Upper lobe of right lung (tissue), 1 donor: ENCODE results near the gene SSBP3. TPM values are rescaled to one million over a fixed set of nuclear protein-coding genes. Genes with fewer than 3 reads are reported as not detected.
A peak's percentile ranks its signal among the peaks of the same experiment; 100 is the strongest.

Source experiments
- ATAC-seq: fragments of 200-7000 bp; cut with Tn5 transposase; one replicate; pipeline ENCODE4 v1.9.1; 2020; ENCODE audit warnings: mild to moderate bottlenecking, moderate library complexity
- DNase-seq: peaks from one replicate; pipeline ENCODE4 v3.0.0-alpha.2; 2020
- H3K27ac ChIP-seq: fragments of 200-600 bp; one replicate; pipeline ENCODE4 v1.8.0; 2022
- H3K27me3 ChIP-seq: fragments of 200-600 bp; one replicate; pipeline ENCODE4 v1.8.0; 2022; ENCODE audit warnings: mild to moderate bottlenecking
- H3K36me3 ChIP-seq: fragments of 200-600 bp; one replicate; pipeline ENCODE4 v1.8.0; 2022
- H3K4me1 ChIP-seq: fragments of 200-600 bp; one replicate; pipeline ENCODE4 v1.8.0; 2022
- H3K4me3 ChIP-seq: fragments of 200-600 bp; one replicate; pipeline ENCODE4 v1.8.0; 2022; ENCODE audit warnings: mild to moderate bottlenecking
- H3K9me3 ChIP-seq: fragments of 200-600 bp; one replicate; pipeline ENCODE4 v1.8.0; 2022
- CTCF ChIP-seq: fragments of 200-600 bp; IDR thresholded peaks from one replicate; pipeline ENCODE4 v1.8.0; 2022; ENCODE audit warnings: antibody characterized with exemption
- intact Hi-C: fragments of 100-400 bp; cut with DNase I; formaldehyde crosslinking; loops from one replicate; pipeline ENCODE4 v1.11.0; 2022
- total RNA-seq: library from RNA; stranded (reverse); fragmentation: NEBNext Ultra II Directional; extraction: Animal tissue kit (Norgen Biotek cat#: 25700); gene quantifications from one replicate; pipeline ENCODE4 v1.2.1, GENCODE V29; 2021
- donor health status: DM: no; HTN: yes; CAD: no; lungs with severe emphysema.

Gene SSBP3
- total RNA-seq, 1 donor from 2014 or later = 40.4 TPM

- Histone ChIP-seq H3K36me3 (no peaks in the 10 kb centered on the region), H3K27ac (no peak overlapping the region), H3K27me3 (no peaks in the 10 kb centered on the region), H3K9me3 (no peaks in the 10 kb centered on the region), H3K4me3 (no peak overlapping the region), H3K4me1 (peaks cover 6% of the 10 kb centered on the region)
- ATAC-seq (no peak), DNase-seq (no peak)
- no peak for TF ChIP-seq CTCF
- intact Hi-C loops = no loop called here
Observed at GRCh38 chr1:54415991-54416390, 9.8 kb upstream of the SSBP3 start.

- Histone ChIP-seq H3K27ac (no peak overlapping the region), H3K27me3 (no peaks in the 10 kb centered on the region), H3K4me1 (peaks cover 6% of the 10 kb centered on the region), H3K36me3 (no peaks in the 10 kb centered on the region), H3K4me3 (no peak overlapping the region), H3K9me3 (no peaks in the 10 kb centered on the region)
- ATAC-seq = no peak
- no peak for TF ChIP-seq CTCF
- DNase-seq = no peak
- intact Hi-C loops = no loop called here
Observed at GRCh38 chr1:54415533-54415932, 9.3 kb upstream of the SSBP3 start.

- no peaks in the 10 kb centered on the region for H3K36me3 ChIP-seq
- H3K27ac ChIP-seq = no peak overlapping the region
- H3K4me1 ChIP-seq = peaks cover 7% of the 10 kb centered on the region
- TF ChIP-seq CTCF = no peak
- H3K4me3 ChIP-seq = no peak overlapping the region
- DNase-seq (no peak), ATAC-seq (no peak)
- intact Hi-C loops = no loop called here
- no peaks in the 10 kb centered on the region for H3K9me3 ChIP-seq
- no peaks in the 10 kb centered on the region for H3K27me3 ChIP-seq
Observed at GRCh38 chr1:54413732-54414131, 7.5 kb upstream of the SSBP3 start.

GRCh38 chr1:54413295-54413694 is 7.1 kb upstream of the SSBP3 start:
- peak overlapping the region; percentile 4 for H3K27ac ChIP-seq
- no peaks in the 10 kb centered on the region for H3K36me3 ChIP-seq
- H3K9me3 ChIP-seq = no peaks in the 10 kb centered on the region
- H3K4me1 ChIP-seq = peaks cover 11% of the 10 kb centered on the region
- intact Hi-C loops = no loop called here
- peak; percentile 30 for ATAC-seq
- no peak for DNase-seq
- TF ChIP-seq CTCF = no peak
- H3K27me3 ChIP-seq = no peaks in the 10 kb centered on the region
- no peak overlapping the region for H3K4me3 ChIP-seq

- intact Hi-C loops = no loop called here
- no peak for DNase-seq
- no peak for ATAC-seq
- no peaks in the 10 kb centered on the region for H3K27me3 ChIP-seq
- no peak overlapping the region for H3K27ac ChIP-seq
- H3K9me3 ChIP-seq = no peaks in the 10 kb centered on the region
- TF ChIP-seq CTCF = no peak
- no peak overlapping the region for H3K4me3 ChIP-seq
- H3K36me3 ChIP-seq = no peaks in the 10 kb centered on the region
- peaks cover 18% of the 10 kb centered on the region for H3K4me1 ChIP-seq
Observed at GRCh38 chr1:54410359-54410758, 4.2 kb upstream of the SSBP3 start.
